Jurkat, Clone E6-1 (cell line): ENCODE results near the gene FBXO8.

Source experiments
- DNase-seq: peaks from one replicate; pipeline ENCODE4 v3.0.0-alpha.2; 2011; ENCODE audit warnings: low read depth, low spot score
- H3K4me3 ChIP-seq: 2 replicates; pipeline ENCODE4 v1.5.1; 2011; ENCODE audit warnings: mild to moderate bottlenecking, low read length, control low read depth, moderate library complexity

FBXO8 gene

DNA sequence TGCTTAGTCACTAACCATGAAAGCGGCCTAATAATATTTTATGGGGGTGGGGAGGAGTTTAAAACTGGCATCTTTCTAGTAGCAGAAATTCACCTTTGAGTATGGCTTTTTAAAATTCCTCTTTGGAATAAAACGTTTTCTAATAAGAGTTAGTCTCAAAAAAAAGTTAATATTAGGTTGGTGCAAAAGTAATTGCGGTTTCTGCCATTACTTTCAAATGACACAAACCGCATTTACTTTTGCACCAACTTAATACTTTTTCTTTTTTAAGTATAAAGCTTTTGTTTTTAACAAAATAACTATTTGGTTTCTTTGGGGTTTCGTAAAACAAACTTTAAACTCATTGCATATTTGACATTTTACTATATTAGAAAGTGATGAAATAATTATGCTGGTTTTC, 68.4 kb downstream of the FBXO8 start:
- no peak overlapping the region for H3K4me3 ChIP-seq
- DNase-seq: no peak

GRCh38 chr4:174214101-174214878, 69.2 kb downstream of the FBXO8 start:
- no peak for DNase-seq
- no peak overlapping the region for H3K4me3 ChIP-seq

GRCh38 chr4:174213731-174214100, 69.8 kb downstream of the FBXO8 start:
- no peak for DNase-seq
- no peak overlapping the region for H3K4me3 ChIP-seq

DNA sequence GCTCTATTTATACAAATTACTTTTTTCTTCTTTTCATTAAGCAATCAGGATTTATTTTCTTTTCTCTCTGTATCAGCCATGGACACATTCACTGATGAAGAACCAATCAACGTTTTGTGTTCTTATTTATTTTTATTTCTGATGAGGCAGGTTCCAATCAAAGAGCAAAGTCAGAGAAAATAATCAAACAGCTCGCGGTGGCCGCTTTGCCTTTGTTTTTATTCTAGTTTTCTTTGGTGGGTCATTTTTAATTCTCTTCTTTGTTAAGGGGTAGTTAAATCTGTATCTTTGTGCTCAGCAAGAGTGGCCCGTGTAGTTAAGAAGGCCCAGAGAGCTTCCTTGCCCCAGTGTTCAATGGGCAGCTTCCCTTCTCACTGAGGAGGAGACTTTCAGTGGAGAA, 71.4 kb downstream of the FBXO8 start:
- no peak for DNase-seq

GRCh38 chr4:174211622-174212044, 71.8 kb downstream of the FBXO8 start:
- no peak for DNase-seq
- H3K4me3 ChIP-seq: no peak overlapping the region

More for the DNA sequence above, 71.4 kb downstream of the FBXO8 start:
- no peak overlapping the region for H3K4me3 ChIP-seq

- no peak overlapping the region for H3K4me3 ChIP-seq
- DNase-seq: no peak
Observed at GRCh38 chr4:174210952-174211490, 72.4 kb downstream of the FBXO8 start.

- DNase-seq: no peak
- no peak overlapping the region for H3K4me3 ChIP-seq
Observed at GRCh38 chr4:174210354-174210753, 73.1 kb downstream of the FBXO8 start.

DNA sequence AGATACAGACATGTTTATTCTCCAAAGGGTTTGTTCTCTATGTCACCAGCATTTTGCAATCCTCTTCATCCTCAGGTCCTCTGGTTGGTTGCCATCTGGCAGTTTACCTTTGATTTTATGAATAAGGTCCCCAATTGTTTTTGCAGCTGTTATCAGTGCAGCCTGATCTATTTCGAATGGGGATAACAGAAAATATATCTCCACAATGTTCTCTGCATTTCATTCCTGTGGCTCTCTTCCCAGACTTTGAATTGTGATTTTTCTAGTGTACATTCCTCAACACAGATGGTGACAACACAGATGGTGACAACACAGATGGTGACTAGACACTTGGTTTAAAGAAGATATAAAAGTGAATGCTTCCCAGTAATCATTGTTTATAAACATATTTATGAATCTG, 74.1 kb downstream of the FBXO8 start:
- H3K4me3 ChIP-seq: no peak overlapping the region
- no peak for DNase-seq

GRCh38 chr4:174207367-174207766, 76.1 kb downstream of the FBXO8 start:
- DNase-seq: no peak
- no peak overlapping the region for H3K4me3 ChIP-seq

DNA sequence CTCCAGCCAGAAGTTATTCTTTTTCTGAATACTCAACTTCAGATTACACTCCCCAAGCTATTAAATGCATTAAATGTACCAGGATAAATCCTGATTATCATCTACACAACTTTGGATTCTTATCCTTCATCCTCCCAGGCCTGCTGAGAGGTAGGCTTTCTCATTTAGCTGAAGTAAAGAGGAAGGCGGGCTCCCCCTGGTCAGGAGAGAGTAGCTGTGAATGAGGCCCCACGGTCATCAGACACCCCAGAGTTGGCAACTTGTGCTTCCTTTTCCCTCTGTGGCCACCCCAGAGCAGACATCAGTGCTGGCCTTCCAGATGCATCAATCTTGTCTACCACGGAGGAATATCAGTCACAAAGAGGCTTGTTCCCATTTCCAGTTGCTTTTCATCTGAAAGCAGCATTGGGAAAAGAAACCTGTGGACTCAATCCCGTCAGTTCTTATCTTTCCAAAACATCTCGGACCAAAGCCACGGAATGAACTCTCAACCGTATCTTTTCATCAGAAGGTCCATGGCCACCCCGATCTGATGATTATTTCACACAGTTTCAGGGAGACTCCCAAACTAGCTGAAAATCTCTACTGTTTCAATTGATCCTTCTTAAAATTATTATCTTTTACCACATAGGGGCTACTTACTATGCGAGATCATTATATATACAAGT, 79.2 kb downstream of the FBXO8 start:
- H3K4me3 ChIP-seq: no peak overlapping the region
- no peak for DNase-seq

DNA sequence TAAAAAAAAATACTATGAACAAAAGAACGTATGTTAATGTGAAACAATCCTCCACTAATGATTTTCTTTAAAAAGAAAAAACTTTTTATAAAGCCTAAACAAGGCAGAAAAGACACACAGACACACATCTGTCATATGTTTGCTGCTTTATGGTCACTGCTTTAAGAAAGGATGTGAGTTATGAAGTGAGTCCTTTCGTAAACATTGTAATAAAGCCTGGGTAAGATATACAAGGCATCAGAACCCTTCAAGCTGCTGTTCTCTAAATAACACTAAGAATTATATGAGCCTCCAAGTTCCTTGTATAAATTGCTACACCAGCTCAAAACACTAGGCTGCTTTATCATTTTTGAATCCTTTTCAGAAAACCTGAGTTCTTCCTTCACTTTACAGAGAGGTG, 81.6 kb downstream of the FBXO8 start:
- H3K4me3 ChIP-seq: no peak overlapping the region
- no peak for DNase-seq

DNA sequence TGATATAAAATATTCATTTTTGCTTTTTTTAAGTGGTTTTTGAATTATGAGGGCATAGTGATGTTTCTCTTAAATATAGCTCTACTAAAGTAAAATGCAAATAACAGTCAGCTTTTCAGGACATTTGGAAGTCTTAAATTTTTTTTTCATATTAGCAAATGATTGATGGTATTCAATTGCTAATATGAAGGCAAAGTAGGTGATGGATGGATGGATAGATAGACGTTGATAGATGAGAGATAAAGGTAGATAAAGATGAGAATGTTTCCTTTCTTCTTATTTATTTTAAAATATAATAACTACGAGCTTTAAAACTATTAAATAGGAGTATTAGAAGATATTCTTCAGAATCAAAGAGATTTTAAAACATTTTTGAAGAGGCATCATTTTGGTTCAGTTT, 83.7 kb downstream of the FBXO8 start:
- no peak for DNase-seq
- H3K4me3 ChIP-seq: no peak overlapping the region

GRCh38 chr4:174198828-174199227, 84.6 kb downstream of the FBXO8 start:
- DNase-seq: no peak
- H3K4me3 ChIP-seq: no peak overlapping the region

DNA sequence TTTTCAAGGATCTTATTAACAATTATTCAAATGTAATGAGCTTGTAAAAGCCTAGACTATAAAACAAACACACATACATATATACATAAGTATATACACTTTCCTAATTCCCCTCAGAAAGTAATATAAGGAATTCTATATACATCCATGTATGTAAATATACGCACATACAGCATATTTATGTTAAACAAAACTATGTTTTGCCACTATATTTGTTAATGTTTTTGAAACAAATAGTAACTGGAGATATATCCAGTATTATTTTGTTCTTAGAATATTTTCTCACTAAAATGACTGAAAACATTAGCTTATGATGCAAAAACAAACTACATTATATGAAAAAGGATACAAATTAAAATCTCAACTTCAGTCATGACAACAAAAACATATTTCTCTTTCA, 85.1 kb downstream of the FBXO8 start:
- DNase-seq: no peak
- no peak overlapping the region for H3K4me3 ChIP-seq

GRCh38 chr4:174193438-174194374, 89.8 kb downstream of the FBXO8 start:
- no peak overlapping the region for H3K4me3 ChIP-seq

GRCh38 chr4:174192943-174193342, 90.5 kb downstream of the FBXO8 start:
- no peak overlapping the region for H3K4me3 ChIP-seq
- DNase-seq: no peak

More at GRCh38 chr4:174193438-174194374, 89.8 kb downstream of the FBXO8 start:
- DNase-seq: no peak

- no peak for DNase-seq
- H3K4me3 ChIP-seq: no peak overlapping the region
Observed at GRCh38 chr4:174190832-174191500, 92.5 kb downstream of the FBXO8 start.

- no peak for DNase-seq
- H3K4me3 ChIP-seq: no peak overlapping the region
Observed at GRCh38 chr4:174189392-174190015, 94.0 kb downstream of the FBXO8 start.
